Measurements from ENCODE around the gene SNED1.

DNA sequence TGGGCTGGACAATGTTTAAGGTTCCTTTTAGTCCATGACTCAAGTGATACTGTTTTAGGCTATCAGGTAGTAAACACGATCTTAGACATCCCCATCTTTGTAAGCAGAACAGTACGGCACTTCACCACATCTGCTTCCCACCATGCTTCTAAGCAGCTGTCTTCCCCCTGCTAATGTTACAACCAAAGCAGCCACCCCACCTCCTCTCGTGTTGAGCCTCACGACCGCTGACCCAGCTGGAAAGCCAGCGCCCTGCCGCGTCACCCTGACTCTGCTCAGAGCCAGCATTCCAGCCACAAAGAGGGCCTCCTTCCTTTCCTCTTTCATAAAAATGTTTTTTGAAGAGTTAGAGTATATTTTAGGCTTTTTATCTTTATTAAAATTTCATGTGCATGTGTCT lies 94.3 kb downstream of the SNED1 start:
- TF ChIP-seq, protein P1, sequence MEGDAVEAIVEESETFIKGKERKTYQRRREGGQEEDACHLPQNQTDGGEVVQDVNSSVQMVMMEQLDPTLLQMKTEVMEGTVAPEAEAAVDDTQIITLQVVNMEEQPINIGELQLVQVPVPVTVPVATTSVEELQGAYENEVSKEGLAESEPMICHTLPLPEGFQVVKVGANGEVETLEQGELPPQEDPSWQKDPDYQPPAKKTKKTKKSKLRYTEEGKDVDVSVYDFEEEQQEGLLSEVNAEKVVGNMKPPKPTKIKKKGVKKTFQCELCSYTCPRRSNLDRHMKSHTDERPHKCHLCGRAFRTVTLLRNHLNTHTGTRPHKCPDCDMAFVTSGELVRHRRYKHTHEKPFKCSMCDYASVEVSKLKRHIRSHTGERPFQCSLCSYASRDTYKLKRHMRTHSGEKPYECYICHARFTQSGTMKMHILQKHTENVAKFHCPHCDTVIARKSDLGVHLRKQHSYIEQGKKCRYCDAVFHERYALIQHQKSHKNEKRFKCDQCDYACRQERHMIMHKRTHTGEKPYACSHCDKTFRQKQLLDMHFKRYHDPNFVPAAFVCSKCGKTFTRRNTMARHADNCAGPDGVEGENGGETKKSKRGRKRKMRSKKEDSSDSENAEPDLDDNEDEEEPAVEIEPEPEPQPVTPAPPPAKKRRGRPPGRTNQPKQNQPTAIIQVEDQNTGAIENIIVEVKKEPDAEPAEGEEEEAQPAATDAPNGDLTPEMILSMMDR (IDR thresholded peaks at IDR 0.05), result no peak
- no peak for TF ChIP-seq EZH2 (IDR thresholded peaks at IDR 0.05)
- TF ChIP-seq EZH2phosphoT487 (IDR thresholded peaks at IDR 0.05), result no peak
